HG03196 (cell line): ENCODE results near the gene PKP4.
A peak's percentile ranks its signal among the peaks of the same experiment; 100 is the strongest.

ENCODE experiments used
- ATAC-seq: cut with Tn5 transposase; IDR thresholded peaks from one replicate; pipeline ENCODE4 v1.9.1; 2021; ENCODE audit not compliant: unreplicated experiment

The PKP4 gene

DNA sequence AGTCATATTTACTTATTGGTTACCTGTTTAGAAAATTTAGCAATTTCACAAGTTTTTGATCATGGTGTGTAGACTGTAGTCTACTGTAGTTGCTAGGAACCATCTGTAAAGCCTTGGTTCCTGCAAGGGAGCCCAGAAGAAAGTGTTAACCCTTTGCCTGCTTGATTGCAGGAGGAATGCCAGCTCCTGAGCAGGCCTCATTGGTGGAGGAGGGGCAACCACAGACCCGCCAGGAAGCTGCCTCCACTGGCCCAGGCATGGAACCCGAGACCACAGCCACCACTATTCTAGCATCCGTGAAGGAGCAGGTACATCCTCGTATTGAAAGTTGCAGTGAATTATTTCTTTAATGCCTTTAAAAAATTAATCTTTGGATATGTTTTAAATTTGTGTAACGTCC lies 76.3 kb downstream of the PKP4 start:
- ATAC-seq, result no peak

- no peak for ATAC-seq
Measured at GRCh38 chr2:158539176-158540005, 82.6 kb downstream of the PKP4 start.

GRCh38 chr2:158542577-158542976 lies 85.8 kb downstream of the PKP4 start:
- ATAC-seq, result no peak

- no peak for ATAC-seq
Measured at GRCh38 chr2:158543957-158544356, 87.2 kb downstream of the PKP4 start.

DNA sequence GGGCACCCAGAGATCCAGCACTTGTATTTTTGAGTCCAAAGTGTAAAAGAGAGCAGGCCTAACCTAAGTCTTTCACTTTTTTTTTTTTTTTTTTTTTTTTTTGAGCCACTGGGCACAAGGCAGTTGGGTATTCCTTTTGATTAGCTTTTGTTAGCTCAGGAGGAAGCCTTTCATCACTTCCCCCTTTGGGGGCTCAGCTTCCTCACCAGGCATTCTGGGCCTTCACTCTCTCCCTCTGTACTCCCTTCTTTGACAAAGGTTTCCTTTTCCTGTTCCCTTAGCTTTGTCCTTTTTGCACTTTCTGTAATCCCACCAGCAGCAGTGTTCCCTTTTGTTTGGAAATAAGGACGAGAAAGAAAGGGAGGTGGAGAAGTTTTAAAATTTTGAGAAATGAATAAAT lies 88.2 kb downstream of the PKP4 start:
- ATAC-seq, result no peak

DNA sequence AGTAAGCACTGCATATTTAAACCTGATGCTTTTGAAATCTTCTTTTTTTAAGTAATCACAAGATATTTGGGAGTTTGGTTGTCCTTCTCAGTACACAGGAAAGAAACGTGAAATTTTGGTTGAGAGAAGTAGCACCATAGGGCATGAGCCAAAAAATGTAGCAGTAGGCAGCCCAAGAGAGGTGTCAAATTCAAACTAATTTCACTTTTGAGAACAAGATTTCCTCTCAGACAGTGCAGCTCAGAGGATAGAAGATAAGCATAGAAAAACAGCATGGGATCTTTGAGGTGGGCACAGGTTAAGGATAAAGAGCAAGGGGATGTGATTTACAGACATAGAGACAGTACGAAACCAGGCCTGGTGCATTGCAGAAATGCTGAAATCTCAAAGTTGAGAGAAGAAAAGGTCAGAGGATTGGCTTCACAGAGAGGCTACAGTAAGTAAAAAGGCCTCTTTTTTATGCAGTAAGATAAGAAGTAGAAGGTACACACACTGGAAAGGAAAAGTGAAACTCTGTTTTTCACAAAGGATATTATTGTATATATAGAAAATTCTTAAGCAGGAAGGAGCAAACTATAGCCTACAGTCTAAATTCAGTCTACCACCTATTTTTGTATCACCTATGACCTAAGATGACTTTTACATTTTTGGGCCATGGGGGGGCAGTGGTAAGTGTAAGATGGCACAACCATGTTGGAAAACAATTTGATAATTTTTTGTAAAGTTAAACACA lies 89.8 kb downstream of the PKP4 start:
- peak; percentile 66 for ATAC-seq

- no peak for ATAC-seq
Measured at GRCh38 chr2:158553257-158553656, 96.5 kb downstream of the PKP4 start.

GRCh38 chr2:158554996-158555395 lies 98.2 kb downstream of the PKP4 start:
- no peak for ATAC-seq

- ATAC-seq, result no peak
Measured at GRCh38 chr2:158556124-158556523, 99.4 kb downstream of the PKP4 start.

DNA sequence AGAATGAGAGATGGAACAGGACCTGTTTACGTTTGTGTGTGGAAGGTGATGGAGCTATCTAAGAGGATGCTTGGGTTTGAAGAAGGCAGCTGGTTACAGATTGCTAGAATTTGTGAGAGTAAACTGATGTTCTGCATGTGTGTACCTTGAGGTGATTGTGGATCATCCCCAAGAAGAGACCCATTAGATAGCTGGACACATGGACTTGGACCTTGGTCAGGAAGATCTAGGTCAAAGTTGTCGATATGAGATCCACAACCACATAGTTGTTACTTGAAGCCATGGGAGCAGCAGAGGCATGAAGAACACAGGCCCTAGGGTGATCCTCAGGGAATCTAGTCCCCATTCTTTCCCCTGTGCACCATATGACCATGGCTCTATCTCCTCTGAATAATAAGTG lies 101.0 kb downstream of the PKP4 start:
- no peak for ATAC-seq

GRCh38 chr2:158559252-158559651 lies 102.5 kb downstream of the PKP4 start:
- no peak for ATAC-seq

DNA sequence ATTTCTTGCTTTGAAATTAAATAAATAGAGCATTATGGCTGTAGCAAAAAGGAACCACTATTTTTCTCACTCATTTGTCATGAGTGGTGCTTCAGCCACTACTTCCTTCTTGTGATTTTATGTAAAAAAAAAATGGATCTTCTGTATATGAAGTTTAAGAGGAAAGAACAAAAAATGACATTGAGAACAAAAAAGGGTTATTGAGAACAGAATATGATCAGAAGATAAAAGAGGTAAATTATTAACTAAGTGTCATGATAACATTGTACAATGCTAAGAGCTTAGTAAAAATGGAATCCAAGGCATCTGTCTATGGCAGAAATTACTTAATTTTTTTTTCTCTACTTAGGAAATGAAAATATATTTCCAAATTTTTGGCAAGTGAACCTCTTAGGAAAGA lies 103.5 kb downstream of the PKP4 start:
- no peak for ATAC-seq

DNA sequence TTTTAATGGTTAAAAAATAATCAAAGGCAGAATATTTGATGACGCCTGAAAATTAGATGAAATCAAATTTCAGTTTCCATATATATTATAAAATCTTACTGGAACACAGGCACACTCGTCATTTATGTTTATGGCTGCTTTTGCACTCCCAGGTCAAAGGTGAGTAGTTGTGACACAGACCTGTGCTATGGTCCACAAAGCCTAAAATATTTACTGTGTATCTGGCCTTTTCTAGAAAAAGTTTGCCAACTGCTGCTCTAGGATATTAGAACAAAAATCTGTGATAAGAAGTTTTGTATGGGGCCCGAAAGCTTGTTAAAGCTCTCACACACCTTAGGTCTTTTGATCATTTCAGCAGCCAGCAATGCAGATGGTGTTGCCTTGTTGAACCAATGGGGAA lies 104.3 kb downstream of the PKP4 start:
- no peak for ATAC-seq

GRCh38 chr2:158567208-158567607 lies 110.5 kb downstream of the PKP4 start:
- ATAC-seq, result no peak

DNA sequence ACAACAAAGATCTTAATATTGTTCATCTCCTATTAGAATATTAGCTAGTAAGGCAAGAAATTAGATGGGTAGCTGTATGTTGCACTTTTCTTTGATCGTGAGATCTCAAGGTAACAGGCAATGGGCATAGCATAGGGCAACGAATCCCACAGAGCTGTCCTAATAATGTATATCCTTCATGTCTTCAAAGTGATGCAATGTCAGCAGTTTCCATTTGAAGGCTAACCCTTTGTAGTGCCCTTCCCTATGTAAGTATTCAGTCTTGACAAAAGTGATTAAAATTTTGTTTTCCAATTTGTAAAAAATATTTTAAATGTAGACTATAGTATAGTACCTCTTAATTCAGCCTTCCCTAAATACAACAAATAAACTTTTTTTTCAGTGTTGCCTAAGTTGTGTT lies 112.5 kb downstream of the PKP4 start:
- ATAC-seq, result no peak

- no peak for ATAC-seq
Measured at GRCh38 chr2:158570869-158571268, 114.1 kb downstream of the PKP4 start.

GRCh38 chr2:158573739-158574138 lies 117.0 kb downstream of the PKP4 start:
- no peak for ATAC-seq

GRCh38 chr2:158575051-158575635 lies 118.4 kb downstream of the PKP4 start:
- no peak for ATAC-seq

DNA sequence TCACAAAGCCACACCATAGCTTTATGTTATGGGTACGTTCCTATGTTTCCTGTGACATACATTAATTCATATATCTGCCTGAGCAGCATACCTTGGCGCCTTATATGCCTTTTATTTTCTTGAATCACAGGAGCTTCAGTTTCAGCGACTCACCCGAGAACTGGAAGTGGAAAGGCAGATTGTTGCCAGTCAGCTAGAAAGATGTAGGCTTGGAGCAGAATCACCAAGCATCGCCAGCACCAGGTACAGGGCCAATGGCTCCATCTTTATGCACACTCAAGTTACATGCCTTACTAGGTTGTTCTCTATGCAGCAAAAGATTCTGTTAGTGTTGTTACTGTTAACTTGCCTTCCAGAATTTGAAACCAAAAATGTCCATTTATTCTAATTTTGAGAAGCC lies 120.4 kb downstream of the PKP4 start:
- ATAC-seq, result no peak

- ATAC-seq, result peak; percentile 77
Measured at GRCh38 chr2:158578703-158579330, 122.1 kb downstream of the PKP4 start.

GRCh38 chr2:158579928-158580327 lies 123.2 kb downstream of the PKP4 start:
- no peak for ATAC-seq

GRCh38 chr2:158580760-158581159 lies 124.0 kb downstream of the PKP4 start:
- no peak for ATAC-seq
